GM19455 (cell line): ENCODE data around the gene DPH2.
A peak's percentile ranks its signal among the peaks of the same experiment; 100 is the strongest.

Experiments used
- ATAC-seq: cut with Tn5 transposase; IDR thresholded peaks from one replicate; pipeline ENCODE4 v1.9.1; 2021; ENCODE audit not compliant: unreplicated experiment

Gene DPH2

GRCh38 chr1:43963890-43964289 is 5.9 kb upstream of the DPH2 start:
- no peak for ATAC-seq

GRCh38 chr1:43965316-43965715 is 4.5 kb upstream of the DPH2 start:
- ATAC-seq: no peak

- no peak for ATAC-seq
These were observed 1.4 kb upstream of the DPH2 start for GRCh38 chr1:43968348-43968948.

- peak; percentile 2 for ATAC-seq
These were observed 429 bp upstream of the DPH2 start for GRCh38 chr1:43969416-43969745.

GRCh38 chr1:43970502-43970901 is 692 bp downstream of the DPH2 start:
- no peak for ATAC-seq

- ATAC-seq: no peak
These were observed 1.1 kb downstream of the DPH2 start for GRCh38 chr1:43970911-43971310.

- ATAC-seq: no peak
These were observed 1.6 kb downstream of the DPH2 start for GRCh38 chr1:43971336-43971980.

- peak; percentile 2 for ATAC-seq
These were observed 4.2 kb downstream of the DPH2 start for GRCh38 chr1:43973981-43974442.

- peak; percentile 69 for ATAC-seq
These were observed 4.8 kb downstream of the DPH2 start, which contains the start of gene ATP6V0B for GRCh38 chr1:43974443-43975248. Gene ATP6V0B, plus strand, starts transcription at chr1:43974960. Its CDS starts 81 bp downstream, at chr1:43975041.

- no peak for ATAC-seq
These were observed 5.6 kb downstream of the DPH2 start for GRCh38 chr1:43975249-43975961.

GRCh38 chr1:43976045-43976444 is 6.2 kb downstream of the DPH2 start:
- no peak for ATAC-seq

GRCh38 chr1:43976890-43977289 is 7.1 kb downstream of the DPH2 start:
- ATAC-seq: no peak

GRCh38 chr1:43977376-43978263 is 7.8 kb downstream of the DPH2 start:
- ATAC-seq: no peak

- ATAC-seq: no peak
These were observed 8.4 kb downstream of the DPH2 start for GRCh38 chr1:43978264-43978550.

GRCh38 chr1:43978551-43979260 is 8.9 kb downstream of the DPH2 start, which contains the start of gene B4GALT2:
Gene B4GALT2, plus strand, starts transcription at chr1:43979210. Its CDS starts 1,951 bp downstream, at chr1:43981161.
- no peak for ATAC-seq

- no peak for ATAC-seq
These were observed 9.4 kb downstream of the DPH2 start for GRCh38 chr1:43979261-43979527.

GRCh38 chr1:43979528-43980254 is 9.9 kb downstream of the DPH2 start:
- ATAC-seq: no peak

GRCh38 chr1:43980255-43981134 is 10.7 kb downstream of the DPH2 start:
- ATAC-seq: no peak

GRCh38 chr1:43981135-43981491 is 11.3 kb downstream of the DPH2 start:
- no peak for ATAC-seq
